HAP-1 (cell line): ENCODE measurements around the gene GGN.
A peak's percentile ranks its signal among the peaks of the same experiment; 100 is the strongest.
"Not testable (repeated sequence)": the region's sequence is repeated elsewhere in the genome, so short reads cannot be mapped to it uniquely, and the experiment has no call there.

ENCODE experiments used
- DNase-seq, 2 experiments: peaks; one replicate each; pipeline ENCODE4 v3.0.0-alpha.2; 2016 to 2020; ENCODE audit warnings: low spot score in 2 of 2
- H3K27me3 ChIP-seq: fragments of 250-450 bp; sonication (Bioruptor Pico); 2 replicates; pipeline ENCODE4 v1.5.1; 2020; ENCODE audit warnings: low read depth, mild to moderate bottlenecking, moderate library complexity
- H3K36me3 ChIP-seq: fragments of 250-450 bp; sonication (Bioruptor Pico); replicated peaks from 2 replicates; pipeline ENCODE4 v1.5.1; 2020; ENCODE audit warnings: mild to moderate bottlenecking
- H3K4me1 ChIP-seq: fragments of 250-450 bp; sonication (Bioruptor Pico); 2 replicates; pipeline ENCODE4 v1.5.1; 2020; ENCODE audit warnings: mild to moderate bottlenecking
- H3K4me3 ChIP-seq: fragments of 250-450 bp; sonication (Bioruptor Pico); 2 replicates; pipeline ENCODE4 v1.5.1; 2020; ENCODE audit warnings: mild to moderate bottlenecking, moderate library complexity
- H3K9me3 ChIP-seq: fragments of 250-450 bp; sonication (Bioruptor Pico); 2 replicates; pipeline ENCODE4 v1.5.1; 2020; ENCODE audit warnings: mild to moderate bottlenecking, moderate library complexity
- in situ Hi-C: fragments of 300-500 bp; cut with MboI; formaldehyde crosslinking; loops from 3 replicates; pipeline ENCODE4 v1.14.3; 2020; ENCODE audit warnings: low sequenced_read_pairs, inconsistent platforms, mixed read lengths

GGN gene

DNA sequence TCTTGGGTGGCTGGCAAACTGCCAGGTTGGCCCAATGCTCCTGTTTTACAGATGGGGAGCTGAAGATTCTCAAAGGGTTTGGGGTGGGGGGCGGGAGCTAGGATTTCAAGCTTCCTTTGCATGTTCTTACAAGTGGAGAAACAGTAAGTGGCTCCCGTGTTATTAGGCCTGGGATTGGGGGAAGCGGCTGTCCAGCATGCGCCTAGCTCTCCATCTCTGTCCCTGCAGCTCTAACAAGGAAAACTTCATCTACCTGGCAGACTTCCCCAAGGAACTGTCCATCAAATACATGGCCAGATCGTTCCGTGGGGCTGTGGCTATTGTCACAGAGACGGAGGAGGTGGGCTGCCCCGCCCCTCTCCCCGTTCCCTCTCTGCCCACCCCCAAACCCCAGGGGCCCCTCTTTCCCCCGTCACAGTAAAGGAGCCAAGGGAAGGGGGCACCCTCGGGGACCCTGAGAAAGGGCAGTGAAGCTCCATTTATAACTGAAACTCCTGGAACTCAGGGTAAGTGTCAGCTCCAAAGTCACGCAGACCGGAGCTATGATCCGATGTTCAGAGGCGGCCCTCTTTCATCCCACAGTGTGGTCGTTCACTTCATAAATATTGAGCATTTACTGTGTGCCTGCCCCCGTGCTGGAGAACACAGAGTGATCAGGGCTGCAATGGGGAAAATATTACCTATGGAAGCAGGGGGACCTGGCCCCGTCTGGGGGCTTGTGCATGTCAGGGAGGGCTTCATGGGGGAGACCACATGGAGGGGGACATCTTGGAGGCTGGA, 28.4 kb downstream of the GGN start:
- Histone ChIP-seq H3K4me1 (peaks cover 11% of the 10 kb centered on the region), H3K36me3 (no peaks in the 10 kb centered on the region), H3K9me3 (no peaks in the 10 kb centered on the region; the same call in 1 of the 2 replicates), H3K4me3 (no peak overlapping the region), H3K27me3 (peaks cover 9% of the 10 kb centered on the region; the same call in 1 of the 2 replicates)
- DNase-seq = no peak
- in situ Hi-C loops = no loop called here

DNA sequence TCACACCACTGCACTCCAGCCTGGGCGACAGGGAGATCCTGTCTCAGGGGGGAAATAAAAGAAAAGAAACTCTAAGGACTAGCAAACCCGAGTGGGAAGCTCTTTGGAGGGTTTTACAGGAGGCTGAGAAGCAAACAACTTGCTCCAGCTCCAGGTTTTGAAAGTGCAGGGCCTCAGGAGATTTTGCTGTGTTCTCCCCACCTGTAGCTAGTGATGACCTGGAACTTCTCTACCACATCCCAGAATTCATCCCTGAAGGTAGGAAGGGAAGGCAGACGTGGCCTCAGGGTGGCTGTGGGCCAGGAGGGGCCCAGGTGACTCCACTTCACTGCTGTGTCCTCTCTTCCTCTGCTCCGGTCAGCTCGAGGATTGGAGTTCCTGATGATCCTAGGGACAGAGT, 29.8 kb downstream of the GGN start:
- no peak for DNase-seq
- Histone ChIP-seq H3K36me3 (no peaks in the 10 kb centered on the region), H3K4me3 (no peak overlapping the region), H3K9me3 (no peaks in the 10 kb centered on the region), H3K27me3 (peaks cover 9% of the 10 kb centered on the region; the same call in 1 of the 2 replicates), H3K4me1 (peaks cover 9% of the 10 kb centered on the region)
- in situ Hi-C loops = no loop called here

DNA sequence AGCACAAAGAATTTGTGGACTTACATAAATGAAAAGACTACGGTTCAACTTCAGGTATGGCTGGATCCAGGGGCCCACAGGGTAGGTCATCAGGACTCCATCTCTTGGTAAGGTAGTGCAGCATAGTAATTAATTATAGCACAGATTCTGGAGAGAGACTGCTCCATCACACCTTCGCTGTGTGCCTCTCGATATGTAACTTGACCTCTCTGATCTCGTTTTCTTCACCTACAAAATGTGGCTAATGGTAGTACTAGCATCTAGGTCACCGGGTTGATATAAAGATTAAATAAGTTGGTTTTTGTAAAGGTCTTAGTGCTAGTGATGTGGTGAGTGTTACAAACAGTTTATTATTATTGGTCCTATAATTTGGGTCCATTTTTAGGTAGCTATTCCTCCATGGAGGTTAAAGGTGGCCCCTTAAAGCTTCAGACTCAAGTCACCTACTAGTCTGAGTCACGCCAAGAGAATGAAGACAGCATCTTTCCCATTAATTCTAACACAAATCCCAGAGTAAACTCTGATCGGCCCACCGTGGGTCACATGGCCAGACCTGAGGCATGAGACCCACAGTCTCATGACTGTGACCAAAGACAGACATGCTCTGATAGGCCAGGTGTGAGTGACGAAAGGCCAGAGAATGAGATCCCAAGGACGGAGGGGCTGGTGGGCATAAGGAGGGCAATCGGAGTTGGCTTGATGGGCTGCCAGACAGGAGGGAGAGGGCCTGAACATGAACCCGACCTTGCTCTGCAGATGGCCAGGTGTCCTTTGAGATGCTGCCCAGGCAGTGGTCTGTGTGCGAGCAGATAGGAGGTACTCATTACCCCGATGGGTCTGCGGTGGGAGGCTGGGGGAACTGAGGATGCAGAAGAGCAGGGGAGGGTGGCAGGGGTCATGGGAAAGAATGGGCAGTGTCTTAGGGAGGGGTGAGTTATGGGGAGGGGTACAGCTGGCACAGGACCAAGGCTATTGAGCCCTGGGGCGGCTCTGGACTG, 31.8 kb downstream of the GGN start:
- H3K36me3 ChIP-seq = no peaks in the 10 kb centered on the region
- peaks cover 9% of the 10 kb centered on the region; the same call in 1 of the 2 replicates for H3K27me3 ChIP-seq
- H3K9me3 ChIP-seq = no peaks in the 10 kb centered on the region
- 0 out of 2 replicates have a peak, but pooled peaks cover 2% of the 10 kb centered on the region for H3K4me1 ChIP-seq
- DNase-seq = no peak
- H3K4me3 ChIP-seq = no peak overlapping the region
- in situ Hi-C loops = no loop called here

DNA sequence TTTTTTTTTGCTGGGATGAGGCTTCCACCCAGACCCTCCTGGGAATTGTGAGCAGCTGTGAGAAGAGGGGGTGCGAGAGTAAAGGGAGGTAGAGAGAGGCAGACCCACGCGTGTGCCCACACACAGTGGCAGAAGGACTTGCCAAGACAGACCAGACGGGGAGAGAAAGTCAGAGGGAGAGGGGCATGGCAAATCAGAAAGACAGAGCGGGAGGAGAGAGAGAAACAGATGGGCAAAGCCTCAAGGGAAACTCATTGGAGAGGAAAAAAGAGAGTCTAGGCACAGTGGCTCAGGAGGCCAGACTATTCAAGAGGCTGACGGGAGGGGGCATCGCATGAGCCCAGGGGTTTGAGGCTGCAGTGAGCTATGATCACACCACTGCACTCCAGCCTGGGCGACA, 35.2 kb downstream of the GGN start:
- H3K4me1 ChIP-seq = no peaks in the 10 kb centered on the region
- H3K4me3 ChIP-seq = no peak overlapping the region
- H3K27me3 ChIP-seq = no peaks in the 10 kb centered on the region
- in situ Hi-C loops = no loop called here
- DNase-seq = no peak
- H3K9me3 ChIP-seq = no peaks in the 10 kb centered on the region
- H3K36me3 ChIP-seq = no peaks in the 10 kb centered on the region

DNA sequence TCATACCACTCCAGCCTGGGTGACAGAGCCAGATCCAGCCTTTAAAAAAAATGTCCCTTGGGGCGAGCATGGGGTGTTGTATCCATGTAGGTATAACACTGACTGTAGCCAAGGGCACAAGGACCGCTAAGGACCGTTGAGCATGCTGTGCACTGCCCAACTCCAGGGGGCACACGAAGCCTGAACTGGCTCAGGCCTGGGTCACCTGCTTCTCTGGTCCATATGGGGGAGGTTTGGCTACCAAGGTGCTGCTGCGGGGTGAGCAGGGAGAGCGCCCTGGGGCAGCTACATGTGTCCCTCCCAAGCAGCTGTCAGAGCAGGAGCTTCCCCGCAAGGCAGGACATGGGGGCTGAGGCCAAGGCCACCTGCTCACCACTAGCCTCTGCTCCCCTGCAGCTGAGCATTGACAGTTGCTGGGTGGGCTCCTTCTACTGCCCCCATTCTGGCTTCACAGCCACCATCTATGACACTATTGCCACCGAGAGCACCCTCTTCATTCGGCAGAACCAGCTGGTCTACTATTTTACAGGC, 35.9 kb downstream of the GGN start:
- Histone ChIP-seq H3K9me3 (no peaks in the 10 kb centered on the region), H3K36me3 (no peaks in the 10 kb centered on the region), H3K27me3 (no peaks in the 10 kb centered on the region), H3K4me1 (no peaks in the 10 kb centered on the region), H3K4me3 (no peak overlapping the region)
- no peak for DNase-seq
- in situ Hi-C loops = no loop called here

DNA sequence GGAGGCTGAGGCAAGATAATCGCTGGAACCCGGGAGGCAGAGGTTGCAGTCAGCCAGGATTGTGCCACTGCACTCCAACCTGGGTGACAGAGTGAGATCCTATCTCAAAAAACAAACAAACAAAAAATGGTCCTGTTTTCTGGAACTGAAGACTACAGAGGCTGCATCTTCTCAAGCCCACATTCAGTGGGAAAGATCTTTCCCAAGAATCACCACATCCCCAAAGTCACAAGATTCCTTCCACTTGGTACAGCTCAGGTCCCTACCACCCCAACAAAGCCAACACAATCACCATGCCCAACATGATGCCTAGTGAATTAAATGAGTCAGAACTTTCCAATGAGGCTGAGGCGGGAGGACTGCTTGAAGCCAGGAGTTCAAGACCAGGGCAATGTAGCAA, 37.0 kb downstream of the GGN start:
- Histone ChIP-seq H3K4me1 (no peaks in the 10 kb centered on the region), H3K36me3 (0 out of 2 replicates have a peak, but pooled peaks cover under 1% of the 10 kb centered on the region), H3K27me3 (no peaks in the 10 kb centered on the region), H3K9me3 (no peaks in the 10 kb centered on the region), H3K4me3 (no peak overlapping the region)
- in situ Hi-C loops = no loop called here
- no peak for DNase-seq

DNA sequence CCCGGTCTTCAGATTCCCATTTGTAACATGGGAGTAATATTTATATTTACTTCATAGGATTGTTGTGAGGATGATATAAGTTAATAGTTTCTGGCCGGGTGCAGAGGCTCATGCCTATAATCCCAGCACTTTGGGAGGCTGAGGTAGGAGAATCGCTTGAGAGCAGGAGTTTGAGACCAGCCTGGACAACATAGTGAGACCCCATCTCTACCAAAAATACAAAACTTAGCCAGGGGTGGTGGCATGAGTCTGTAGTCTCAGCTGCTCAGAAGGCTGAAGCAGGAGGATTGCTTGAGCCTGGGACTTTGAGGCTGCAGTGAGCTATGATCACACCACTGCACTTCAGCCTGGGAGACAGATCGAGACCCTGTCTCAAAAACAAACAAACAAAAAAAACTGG, 41.0 kb downstream of the GGN start:
- no peak for DNase-seq
- no peaks in the 10 kb centered on the region for H3K9me3 ChIP-seq
- in situ Hi-C loops = no loop called here
- H3K4me3 ChIP-seq = no peak overlapping the region
- H3K36me3 ChIP-seq = 0 out of 2 replicates have a peak, but pooled peaks cover 3% of the 10 kb centered on the region
- no peaks in the 10 kb centered on the region for H3K4me1 ChIP-seq
- H3K27me3 ChIP-seq = no peaks in the 10 kb centered on the region

DNA sequence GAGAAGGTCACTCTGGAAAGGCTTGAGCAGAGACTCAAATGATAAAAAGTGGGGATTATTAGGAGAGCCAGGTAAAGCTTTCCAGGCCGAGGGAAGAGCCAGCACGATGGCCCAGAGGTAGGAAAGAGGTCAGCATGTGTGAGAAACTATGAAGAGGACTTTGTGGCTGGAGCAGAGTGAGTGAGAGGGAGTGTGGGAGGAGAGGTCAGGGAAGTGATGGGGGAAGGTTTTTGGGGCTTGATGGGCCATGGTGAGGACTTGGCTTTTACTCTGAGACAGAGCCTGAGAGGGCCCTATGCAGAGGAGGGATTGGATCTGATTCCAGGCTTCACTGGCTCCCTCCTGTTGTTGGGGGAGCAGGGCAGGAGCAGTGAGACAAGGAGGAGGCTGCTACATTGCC, 46.9 kb downstream of the GGN start:
- Histone ChIP-seq H3K27me3 (no peaks in the 10 kb centered on the region), H3K36me3 (peaks cover 8% of the 10 kb centered on the region), H3K9me3 (no peaks in the 10 kb centered on the region), H3K4me1 (peaks cover 25% of the 10 kb centered on the region), H3K4me3 (no peak overlapping the region)
- in situ Hi-C loops = no loop called here
- DNase-seq = no peak

DNA sequence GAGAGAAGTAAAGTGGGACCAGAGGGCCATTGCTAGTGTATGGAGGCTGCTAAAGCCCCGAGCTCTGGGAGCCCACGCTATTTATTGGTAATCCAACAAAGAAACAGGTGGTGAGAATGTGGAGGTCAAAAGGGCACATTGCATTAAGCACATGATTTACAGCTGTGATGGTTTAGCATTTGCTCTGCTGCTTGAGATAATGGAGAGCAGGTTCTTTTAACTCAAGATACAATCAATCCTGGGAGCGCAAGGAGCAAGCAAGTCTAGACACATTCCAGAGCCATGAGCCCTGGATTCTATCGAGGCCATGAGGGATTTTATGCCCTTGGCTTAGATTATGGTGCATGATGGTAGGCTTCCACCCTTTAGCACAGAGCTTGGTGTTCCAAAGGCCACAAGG, 48.8 kb downstream of the GGN start:
- Histone ChIP-seq H3K4me1 (peaks cover 25% of the 10 kb centered on the region), H3K4me3 (peak overlapping the region; percentile 11)
- not testable (repeated sequence) for H3K9me3 ChIP-seq, H3K36me3 ChIP-seq, H3K27me3 ChIP-seq
- in situ Hi-C loops = loop anchor here (10.0 kb wide), 1 partner anchor 444 kb away; no protein-coding TSS in a partner anchor
- peak; percentile 49 to 74 for DNase-seq

DNA sequence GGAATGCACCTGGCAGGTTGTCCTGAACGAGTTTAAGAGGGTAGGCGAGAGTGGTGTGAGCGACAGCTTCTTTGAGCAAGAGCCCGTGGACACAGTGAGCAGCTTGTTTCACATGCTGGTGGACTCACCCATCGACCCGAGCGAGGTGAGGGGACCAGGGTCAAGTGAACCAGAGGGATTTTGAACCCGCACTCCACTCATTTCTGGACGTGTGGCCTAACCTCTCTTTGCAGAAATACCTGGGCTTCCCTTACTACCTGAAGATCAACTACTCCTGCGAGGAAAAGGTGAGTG, 50.5 kb downstream of the GGN start:
- in situ Hi-C loops = loop anchor here (10.0 kb wide), 1 partner anchor 443 kb away; no protein-coding TSS in a partner anchor
- H3K27me3 ChIP-seq = no peaks in the 10 kb centered on the region
- H3K4me1 ChIP-seq = peaks cover 25% of the 10 kb centered on the region
- H3K36me3 ChIP-seq = peaks cover 5% of the 10 kb centered on the region
- H3K4me3 ChIP-seq = peak overlapping the region; percentile 49
- no peaks in the 10 kb centered on the region for H3K9me3 ChIP-seq
- DNase-seq = no peak

DNA sequence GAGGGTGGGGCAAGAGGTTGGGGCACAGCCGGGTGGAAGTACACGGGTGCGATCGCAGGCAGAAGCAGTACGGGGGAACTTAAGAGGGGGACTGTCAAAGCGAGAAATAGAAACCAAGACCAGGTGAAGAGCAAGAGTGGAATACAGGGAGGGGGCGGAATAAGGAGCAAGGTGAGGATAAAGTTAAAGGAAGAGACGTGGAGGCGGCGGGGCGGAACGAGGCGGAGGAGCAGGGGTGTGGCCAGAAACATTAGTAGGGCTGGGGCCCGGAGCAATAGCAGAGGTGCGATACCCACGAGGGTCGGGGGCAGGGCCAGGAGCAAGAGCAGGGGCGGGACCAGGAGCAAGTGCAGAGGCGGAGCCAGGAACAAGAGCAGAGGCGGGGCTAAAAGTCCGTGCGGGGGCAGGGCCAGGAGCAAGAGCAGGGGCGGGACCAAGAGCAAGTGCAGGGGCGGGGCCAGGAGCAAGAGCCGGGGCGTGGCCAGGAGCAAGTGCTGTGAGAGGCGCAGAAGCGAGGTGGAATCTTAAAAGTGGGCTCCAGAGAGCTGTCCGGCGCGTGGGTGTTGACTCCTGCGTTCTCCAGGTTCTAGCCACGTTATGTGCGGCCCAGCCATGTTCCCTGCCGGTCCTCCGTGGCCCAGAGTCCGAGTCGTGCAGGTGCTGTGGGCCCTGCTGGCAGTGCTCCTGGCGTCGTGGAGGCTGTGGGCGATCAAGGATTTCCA, 51.0 kb downstream of the GGN start:
- no peaks in the 10 kb centered on the region for H3K27me3 ChIP-seq
- peaks cover 25% of the 10 kb centered on the region for H3K4me1 ChIP-seq
- H3K4me3 ChIP-seq = peak overlapping the region; percentile 49
- peaks cover 5% of the 10 kb centered on the region for H3K36me3 ChIP-seq
- in situ Hi-C loops = loop anchor here (10.0 kb wide), 1 partner anchor 442 kb away; no protein-coding TSS in a partner anchor
- no peaks in the 10 kb centered on the region for H3K9me3 ChIP-seq
- DNase-seq = peak; percentile 96 to 99

DNA sequence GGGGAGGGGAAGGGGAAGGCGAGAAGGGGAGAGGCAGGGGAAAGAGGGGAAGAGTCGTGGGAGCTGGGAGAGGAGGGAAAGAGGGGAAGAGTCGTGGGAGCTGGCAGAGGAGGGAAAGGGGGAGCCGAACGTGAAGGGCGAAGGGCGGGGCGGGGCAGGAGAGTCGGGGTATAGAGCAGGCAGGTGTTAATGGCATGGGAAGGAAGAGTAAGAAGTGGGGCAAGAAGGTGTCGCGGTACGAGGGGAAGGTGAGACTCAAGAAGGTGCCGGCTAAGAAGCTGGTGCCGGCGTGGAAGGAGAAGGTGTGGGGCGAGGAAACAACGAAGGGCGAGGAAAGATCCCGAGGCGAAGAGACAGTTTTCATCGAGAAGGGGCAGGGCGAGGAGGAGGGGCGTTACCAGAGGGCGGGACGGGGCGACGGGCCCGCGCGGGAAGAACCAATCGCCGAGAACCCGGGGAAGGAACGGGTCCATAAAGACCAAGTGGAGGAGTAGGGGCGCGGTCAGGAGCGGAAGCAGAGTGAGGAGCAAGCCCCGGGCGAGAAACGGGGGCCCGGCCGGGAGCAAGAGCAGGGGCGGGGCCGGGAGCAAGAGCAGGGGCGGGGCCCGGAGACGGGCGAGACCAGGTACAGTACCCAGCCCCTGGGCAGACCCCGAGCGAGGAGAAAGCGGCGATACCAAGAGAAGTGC, 51.7 kb downstream of the GGN start:
- Histone ChIP-seq H3K4me3 (peak overlapping the region; percentile 49), H3K9me3 (no peaks in the 10 kb centered on the region), H3K27me3 (no peaks in the 10 kb centered on the region), H3K36me3 (peaks cover 5% of the 10 kb centered on the region), H3K4me1 (peaks cover 25% of the 10 kb centered on the region)
- DNase-seq = peak; percentile 97 to 99
- in situ Hi-C loops = loop anchor here (10.0 kb wide), 1 partner anchor 441 kb away; no protein-coding TSS in a partner anchor
